SU-DHL-6 (cell line): Measurements from ENCODE around the gene FAM53A.

ENCODE experiments used
- CTCF ChIP-seq: fragments of 200-600 bp; sonication (generic); IDR thresholded peaks from one replicate; pipeline ENCODE4 v1.5.1; 2017; ENCODE audit warnings: antibody characterized with exemption, mild to moderate bottlenecking, low read length, moderate library complexity; ENCODE audit not compliant: insufficient read depth, poor library complexity, severe bottlenecking
- EZH2phosphoT487 ChIP-seq: fragments of 200-600 bp; sonication (generic), shearing (Covaris generic); conservative IDR thresholded peaks from 2 replicates; pipeline ENCODE4 v1.6.1; 2018; ENCODE audit warnings: mild to moderate bottlenecking, antibody characterized with exemption, low read length, moderate library complexity, mixed read lengths

GRCh38 chr4:1638272-1638598, 45.9 kb downstream of the FAM53A start:
- no peak for TF ChIP-seq EZH2phosphoT487
- no peak for TF ChIP-seq CTCF
